Dedifferentiated amniotic fluid mesenchymal stem cell (primary cell): ENCODE data around the gene LPCAT1.

Experiments
- DNase-seq: peaks from one replicate; pipeline ENCODE4 v3.0.0-alpha.2; 2016; ENCODE audit errors: extremely low spot score

Gene LPCAT1

DNA sequence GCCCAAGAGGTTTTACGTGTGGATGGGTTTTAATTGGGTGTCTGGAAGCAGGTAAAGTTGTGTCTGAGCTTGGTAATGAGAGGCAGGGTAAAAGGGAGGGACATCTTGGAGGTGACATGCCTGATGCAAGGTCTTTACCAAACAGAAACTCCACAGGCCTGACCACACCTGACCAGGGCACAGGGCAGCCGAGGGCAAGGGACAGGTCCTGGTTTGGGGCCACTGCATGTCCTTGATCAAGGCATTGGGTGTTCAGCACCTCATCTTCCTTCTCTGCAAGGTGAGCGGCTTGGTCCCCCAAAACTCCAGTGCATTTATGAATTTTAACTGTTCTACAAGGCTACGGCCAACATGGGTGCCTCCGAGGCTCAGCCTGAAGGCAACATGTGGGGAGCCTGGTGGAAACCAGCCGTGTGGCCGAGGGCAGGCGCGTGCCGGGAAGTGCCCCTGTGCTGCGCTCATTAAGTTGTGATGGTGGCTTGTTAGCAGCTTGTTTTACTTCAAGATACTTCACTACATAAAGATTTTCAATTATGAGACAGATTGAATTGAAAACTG lies 30.7 kb upstream of the LPCAT1 start:
- no peak for DNase-seq

DNA sequence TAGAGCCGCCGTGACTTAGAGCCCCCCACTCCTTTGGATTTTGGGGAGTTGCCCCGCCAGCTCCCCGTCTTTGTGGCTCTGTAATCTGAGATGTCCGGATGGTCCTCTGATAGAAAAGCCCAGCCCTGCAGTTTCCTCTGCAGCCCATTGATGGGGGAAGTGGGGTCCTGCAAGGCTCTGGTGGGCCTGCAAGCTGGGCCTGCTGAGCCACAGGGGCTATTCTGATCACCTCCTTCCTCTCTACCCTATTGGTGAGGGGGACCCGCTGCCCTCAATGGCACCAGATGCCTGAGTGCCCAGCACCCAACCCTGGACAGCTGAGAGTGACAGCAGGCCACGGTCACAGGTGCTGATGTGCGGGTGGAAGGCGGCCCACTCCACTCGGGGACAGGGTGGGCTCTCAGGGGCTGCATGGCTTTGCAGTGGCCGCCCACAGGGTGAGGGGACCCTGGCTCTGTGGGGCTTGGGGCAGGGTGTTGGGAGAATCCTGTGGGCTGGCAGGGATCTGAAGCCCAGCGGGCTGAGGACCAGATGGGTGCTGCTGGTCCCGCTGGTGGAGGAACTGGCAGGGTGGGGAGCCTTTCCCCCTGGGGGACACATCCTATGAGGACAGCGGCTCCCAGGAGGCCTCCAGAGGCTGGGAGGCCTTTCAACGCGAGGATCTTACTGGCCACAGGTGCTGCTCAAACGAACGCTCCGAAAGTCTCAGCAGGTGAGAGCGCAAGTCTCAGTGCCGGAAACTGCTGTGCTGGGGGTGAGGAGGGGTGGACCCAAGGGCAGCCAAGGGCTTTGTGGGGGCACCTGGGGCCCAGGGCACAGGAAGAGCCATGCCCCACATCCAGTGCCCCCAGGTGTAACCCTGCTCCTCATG lies 30.0 kb upstream of the LPCAT1 start:
- no peak for DNase-seq

DNA sequence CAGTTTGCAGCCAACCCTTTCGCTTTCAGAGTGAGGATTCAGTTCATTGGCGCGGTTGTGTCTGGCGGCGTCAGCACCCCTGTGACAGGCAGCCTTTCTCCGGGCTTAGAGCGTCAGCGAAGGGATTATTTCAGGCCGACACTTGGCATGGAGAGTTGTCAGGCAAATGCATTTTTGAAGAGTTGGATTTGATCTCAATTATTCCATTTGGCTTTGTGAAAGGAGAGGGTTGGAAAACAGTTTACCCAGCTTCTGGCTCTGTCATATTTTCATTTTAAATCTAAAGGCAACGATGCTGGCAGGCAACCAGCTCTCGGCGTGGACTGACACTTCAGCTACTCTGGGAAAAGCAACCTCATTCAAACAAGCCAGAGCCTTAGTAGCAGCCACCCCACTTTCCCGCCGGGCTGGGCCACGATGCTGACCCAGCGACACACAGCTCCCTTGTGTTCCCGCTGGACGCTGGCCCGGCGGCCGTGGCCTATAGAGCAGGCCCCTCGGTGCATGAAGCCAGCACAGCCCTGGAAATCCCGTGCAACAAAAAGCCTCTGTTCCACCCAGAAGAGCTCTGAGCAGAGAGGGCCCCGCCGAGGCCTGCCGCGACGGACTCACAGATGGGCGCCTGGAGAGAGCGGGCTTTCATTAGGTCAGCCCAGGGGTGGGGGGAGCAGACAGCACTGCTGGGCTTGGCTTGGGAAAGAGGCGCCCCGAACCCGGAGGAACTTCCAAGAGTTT lies 28.9 kb upstream of the LPCAT1 start:
- no peak for DNase-seq

DNA sequence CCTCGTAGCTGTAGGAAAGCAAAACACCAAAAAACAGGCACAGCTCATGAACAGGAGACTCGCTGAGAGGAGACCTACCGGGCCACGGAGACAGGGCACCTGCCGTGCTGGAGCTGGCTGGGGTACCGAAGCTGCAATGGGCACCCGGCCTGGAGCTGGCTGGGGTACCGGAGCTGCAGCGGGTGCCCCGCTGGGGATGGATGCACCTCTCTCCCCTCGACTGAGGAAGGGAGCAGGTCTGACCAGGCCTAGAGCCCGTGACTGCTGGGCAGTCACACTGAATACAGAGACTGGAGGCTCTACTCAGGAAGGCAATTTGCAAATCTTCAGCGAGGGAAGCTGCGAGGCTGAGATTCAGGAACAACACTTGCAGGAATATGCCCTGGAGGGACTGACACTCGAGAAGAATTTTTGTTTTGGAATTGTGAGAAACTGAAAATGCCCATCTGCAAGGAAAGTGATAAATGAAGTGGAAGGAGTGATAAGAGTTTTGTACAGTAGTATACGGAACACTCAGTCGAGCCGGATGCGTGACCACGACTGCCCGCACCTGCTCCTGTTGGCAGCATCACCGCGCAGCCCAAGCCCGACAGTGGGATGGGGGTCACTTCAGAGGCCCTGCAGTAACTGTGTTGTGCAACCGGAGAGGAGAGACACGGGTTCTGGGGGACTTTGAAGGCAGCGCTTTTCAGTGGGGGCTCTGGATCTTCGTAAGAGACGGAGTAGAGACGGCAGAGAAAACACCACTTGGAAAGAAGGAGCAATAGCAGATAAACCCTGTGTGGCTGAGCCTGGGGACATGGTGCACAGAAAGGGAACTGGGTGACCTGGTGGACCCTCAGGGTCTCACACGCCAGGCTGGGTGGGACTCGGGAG lies 27.9 kb upstream of the LPCAT1 start:
- no peak for DNase-seq

DNA sequence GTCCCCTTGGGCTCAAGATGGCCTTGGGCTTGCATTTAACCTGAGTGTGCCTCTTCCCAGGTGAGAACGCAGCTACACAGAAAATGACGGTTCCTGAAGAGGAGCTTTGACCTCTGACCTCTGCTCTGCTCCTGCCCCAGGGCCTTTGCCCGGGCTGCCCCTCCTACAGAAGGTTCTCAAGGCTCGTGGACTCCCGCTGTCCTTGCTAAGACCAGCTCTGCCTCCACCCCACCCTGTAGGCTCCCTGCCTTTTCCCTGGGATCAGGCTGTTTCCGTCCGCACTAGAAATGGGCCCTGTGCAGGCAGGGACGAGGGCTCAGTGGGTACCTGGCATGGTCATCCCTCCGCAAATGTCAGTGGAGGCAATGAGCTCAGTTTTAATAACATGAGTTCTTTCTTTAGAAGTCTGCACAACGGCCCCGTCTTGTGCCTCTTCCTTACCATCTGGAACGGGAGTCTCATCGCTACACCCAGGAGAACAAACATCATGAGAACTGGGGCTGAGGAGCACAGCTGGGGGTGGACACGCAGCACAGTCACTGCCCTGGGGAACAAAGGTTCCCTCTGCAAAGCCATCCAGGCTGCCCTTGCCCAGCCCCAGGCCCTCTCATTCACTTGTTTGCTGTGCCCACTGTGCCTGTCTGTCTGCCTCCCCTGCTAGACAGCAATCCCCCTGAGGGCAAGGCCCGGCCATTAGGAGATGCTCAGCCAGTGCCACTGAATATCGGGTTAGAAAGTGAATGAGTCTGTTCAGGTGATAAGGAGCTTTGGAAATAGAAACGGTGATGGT lies 26.7 kb upstream of the LPCAT1 start:
- DNase-seq, result no peak

- DNase-seq, result no peak
Observed at GRCh38 chr5:1549475-1550030, 25.8 kb upstream of the LPCAT1 start.

DNA sequence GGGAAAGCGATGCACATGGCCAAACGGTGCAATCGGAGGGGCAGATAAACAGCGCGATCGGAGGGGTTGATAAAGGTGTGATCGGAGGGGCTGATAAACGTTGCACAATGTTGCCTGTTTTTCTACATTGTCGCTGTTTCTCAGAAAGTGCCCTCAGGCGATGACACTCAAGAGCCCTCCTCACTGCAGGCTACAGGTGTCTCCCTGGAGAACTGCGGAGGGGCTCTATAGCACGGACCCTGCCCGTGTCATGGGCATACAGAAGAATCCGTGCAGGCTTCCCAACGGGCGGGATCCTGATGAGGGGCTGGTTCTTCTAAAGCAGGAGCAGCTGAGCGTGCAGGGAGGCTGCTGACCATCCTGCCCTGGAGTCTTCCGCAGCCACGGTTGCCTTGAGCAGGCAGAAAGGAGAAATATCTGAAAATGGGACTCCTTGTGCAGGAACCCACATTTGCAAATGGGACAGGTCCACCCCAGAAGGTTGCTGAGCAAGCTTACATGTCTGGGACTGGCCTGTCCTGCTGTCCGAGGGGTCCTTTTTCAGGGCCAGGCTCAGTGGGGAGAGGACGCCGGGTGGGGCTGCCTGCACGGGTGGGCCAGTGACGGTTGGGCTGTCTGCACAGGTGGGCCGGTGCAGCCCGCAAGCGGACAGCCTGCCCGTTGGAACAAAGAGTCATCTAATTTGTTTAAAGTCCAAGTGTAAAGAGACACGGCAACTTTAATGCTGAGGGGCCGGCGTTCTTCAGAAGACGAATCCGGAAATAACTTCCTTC lies 25.1 kb upstream of the LPCAT1 start:
- DNase-seq, result no peak

- no peak for DNase-seq
Observed at GRCh38 chr5:1547655-1548054, 23.9 kb upstream of the LPCAT1 start.

DNA sequence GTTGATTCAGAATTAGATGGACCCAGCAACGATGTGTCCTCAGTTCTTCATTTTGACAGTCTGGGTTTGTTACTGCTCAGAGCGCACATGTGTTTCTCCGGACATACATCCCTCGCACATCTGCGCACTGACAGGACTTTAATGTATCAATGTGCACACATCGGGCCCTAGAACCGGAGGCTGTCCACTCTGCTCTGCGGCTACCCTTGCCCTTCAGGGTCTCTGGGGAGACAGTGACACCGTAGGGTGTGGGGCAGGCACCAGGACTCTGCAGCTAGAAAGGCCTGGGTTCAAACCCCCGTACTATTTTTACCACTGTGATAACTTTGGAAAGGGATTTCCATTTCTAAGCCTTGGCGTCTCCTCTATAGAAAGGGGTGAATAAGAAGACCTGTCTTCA lies 23.5 kb upstream of the LPCAT1 start:
- DNase-seq, result no peak

DNA sequence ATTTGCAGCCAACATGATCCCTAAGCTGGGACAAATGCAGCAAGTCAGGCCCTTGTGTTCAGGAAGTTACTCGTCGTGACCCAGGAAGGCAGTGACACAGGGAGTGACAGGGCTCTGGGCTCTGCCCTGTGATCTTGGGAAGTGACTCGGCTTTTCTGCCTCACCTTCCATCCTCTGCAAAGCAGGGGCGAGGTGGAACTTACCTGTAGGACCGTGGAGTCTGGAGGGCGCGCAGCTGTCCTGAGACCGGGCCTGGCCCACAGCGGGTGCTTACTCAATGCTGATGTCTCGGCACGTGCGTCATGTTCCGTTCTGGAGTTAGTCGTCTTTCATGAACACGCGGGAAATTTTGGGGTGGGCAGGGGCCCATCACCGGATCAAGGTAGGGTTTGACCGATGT lies 22.8 kb upstream of the LPCAT1 start:
- no peak for DNase-seq

DNA sequence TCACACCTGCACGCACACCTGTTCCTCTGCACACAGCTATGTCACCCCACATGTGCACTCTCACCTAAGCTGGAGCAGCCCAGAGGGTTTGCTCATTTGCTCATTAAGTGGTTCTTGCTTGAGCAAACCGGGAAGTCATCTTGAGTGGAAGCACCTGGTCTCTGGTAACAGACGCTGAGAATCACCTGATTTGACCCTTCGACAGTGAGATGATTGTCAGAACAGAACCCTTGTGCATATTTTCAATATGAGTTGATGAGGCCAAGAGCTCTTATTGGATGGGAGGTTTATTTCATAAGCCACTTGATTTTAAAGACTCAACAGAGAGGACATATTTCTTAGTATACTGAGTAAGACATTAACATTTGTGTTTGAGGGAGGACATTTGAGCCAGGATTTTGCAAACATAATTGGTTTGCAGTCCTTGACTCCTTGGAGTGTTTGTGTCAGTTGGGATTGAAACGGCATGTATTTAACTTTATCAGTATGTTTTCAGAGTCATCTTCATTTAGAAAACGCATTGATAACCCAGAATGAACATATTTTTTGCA lies 22.1 kb upstream of the LPCAT1 start:
- no peak for DNase-seq

- no peak for DNase-seq
Observed at GRCh38 chr5:1545126-1545804, 21.5 kb upstream of the LPCAT1 start.

- DNase-seq, result no peak
Observed at GRCh38 chr5:1544294-1544961, 20.7 kb upstream of the LPCAT1 start.

- no peak for DNase-seq
Observed at GRCh38 chr5:1543398-1544293, 19.9 kb upstream of the LPCAT1 start.

DNA sequence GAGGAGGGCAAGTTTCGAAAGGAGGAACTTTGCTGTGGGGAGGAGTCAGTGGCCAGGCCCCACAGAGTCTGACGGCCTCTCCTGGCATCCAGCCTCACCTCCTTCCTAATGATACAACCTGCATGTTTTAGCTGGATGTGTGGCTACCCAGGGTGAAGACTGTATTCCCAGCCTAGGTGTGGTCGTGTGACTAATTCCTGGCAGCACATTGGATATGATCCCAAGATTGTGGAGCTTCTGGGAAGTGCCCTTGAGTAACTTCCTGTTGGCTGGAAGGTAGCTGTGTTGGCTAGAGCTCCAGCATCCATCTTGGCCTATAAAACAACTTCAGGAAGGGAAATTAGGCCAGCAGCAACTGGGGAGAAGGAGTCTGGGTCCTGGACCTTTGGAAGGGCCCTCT lies 19.0 kb upstream of the LPCAT1 start:
- no peak for DNase-seq

DNA sequence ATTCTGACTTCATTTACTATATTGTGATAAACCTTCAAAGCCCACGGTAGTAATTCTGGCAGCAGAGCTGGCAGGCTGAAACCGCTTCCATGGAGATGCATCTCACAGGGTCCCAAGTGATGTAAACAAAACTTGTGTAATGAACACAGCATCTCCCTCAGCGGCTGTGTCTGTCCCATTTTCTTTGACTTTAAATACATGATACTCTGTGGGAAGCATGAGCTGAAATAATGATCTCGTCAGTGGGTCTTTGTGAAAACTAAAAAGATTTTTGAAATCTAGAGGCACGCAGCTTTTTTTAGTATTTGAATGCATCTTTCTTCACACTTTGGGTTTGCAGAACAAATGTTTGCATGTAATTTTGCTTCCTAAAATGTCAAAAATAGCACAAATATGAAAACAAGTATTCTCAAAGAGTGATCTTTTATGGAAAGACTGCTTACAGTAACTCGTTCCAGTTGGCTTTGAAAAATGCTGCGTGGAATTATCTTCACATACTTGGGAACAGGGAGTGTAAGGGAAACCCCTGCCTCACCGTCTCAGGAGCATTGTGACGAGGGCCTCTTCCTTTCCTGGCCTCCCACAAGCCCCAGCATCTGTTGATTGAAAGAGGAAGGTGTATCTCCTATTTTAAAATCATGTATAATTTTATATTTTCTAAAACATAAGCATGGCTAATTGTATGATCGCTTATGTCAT lies 18.1 kb upstream of the LPCAT1 start:
- peak; percentile 59 for DNase-seq
